Muscle of leg (tissue), 11 donors: ENCODE measurements around the gene CDIP1. TPM values are rescaled to one million over a fixed set of nuclear protein-coding genes. Genes with fewer than 3 reads are reported as not detected.

Source experiments
- DNase-seq: peaks from one replicate; pipeline ENCODE4 v3.0.0; 2013
- H3K27ac ChIP-seq: one replicate; pipeline ENCODE4 v1.5.1; 2013; ENCODE audit warnings: mild to moderate bottlenecking, low read length, control low read depth
- H3K27me3 ChIP-seq: one replicate; pipeline ENCODE4 v1.6.1; 2013; ENCODE audit warnings: low read length; ENCODE audit not compliant: control insufficient read depth, insufficient read depth
- H3K36me3 ChIP-seq: one replicate; pipeline ENCODE4 v1.6.1; 2013; ENCODE audit warnings: low read length; ENCODE audit not compliant: control insufficient read depth, insufficient read depth
- H3K4me1 ChIP-seq: one replicate; pipeline ENCODE4 v1.6.1; 2013; ENCODE audit warnings: low read length; ENCODE audit not compliant: control insufficient read depth, insufficient read depth
- H3K4me3 ChIP-seq: one replicate; pipeline ENCODE4 v1.5.1; 2013; ENCODE audit warnings: low read length, control low read depth
- H3K9me3 ChIP-seq: replicated peaks from 2 replicates; pipeline ENCODE4 v1.6.1; 2013; ENCODE audit warnings: low read depth, low read length; ENCODE audit not compliant: control insufficient read depth
- WGBS: methylation state at CpG from one replicate; pipeline ENCODE4 v1.1.5; 2013; ENCODE audit warnings: missing lambda C conversion rate; ENCODE audit not compliant: insufficient coverage; 5-methylcytosine and 5-hydroxymethylcytosine counted together
- polyA plus RNA-seq, 8 donors: library from polyadenylated mRNA; unstranded; fragments of 120-200 nt; gene quantifications; one replicate each; pipeline versions ENCODE4 v1.2.1 to v1.2.3, GENCODE V29; 2013; ENCODE audit warnings: inconsistent platforms in 1 of 8, low replicate concordance in 1 of 8; ENCODE audit not compliant: insufficient read length in 8 of 8, insufficient read depth in 1 of 8
- total RNA-seq: library from RNA; stranded (reverse); fragments of 120-200 nt; gene quantifications from one replicate; pipeline ENCODE4 v1.2.4, GENCODE V29; 2013

The CDIP1 gene
- total and polyA plus RNA-seq, 9 donors, result 16.3 to 47.4 (median 37.9) TPM

DNA sequence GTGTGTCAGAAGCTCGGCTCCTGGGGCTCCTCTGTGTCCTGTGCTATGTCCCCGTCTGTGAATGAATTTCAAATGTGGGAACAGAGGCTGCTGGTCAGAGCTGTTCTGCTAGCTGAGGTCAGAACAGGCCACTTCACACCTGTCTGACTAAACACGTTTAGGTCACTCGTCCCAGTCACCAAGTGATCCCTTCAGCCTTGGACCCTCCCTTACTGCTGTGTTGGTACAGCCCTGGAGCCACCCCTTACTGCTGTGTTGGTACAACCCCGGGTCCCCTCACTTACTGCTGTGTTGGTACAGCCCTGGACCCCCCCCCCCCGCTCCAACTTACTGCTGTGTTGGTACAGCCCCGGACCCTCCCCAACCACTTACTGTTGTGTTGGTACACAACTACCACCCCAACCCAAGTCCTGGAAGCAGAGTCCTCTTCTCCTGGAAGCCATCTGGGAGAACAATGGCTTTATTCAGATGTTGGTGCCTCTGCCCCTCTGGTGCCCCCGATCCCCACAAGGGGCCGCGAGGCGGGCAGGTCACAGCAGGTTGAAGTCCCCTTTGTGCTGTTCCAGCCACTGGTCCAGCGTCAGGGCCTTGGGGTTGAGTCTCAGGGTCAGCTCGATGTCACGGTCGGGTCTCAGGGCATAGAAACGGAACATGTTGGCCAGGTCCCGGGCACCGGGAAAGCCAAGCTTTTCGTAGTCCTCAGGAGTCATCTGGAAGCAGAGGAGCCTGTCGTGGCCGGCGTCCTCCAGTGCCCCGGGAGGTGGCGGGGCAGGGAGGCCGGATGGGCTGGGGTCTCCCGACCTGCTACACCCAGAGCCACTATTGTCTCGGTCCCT is 77.1 kb downstream of the CDIP1 start:
- H3K36me3 ChIP-seq, result peaks cover 67% of the 10 kb centered on the region
- DNase-seq, result no peak

DNA sequence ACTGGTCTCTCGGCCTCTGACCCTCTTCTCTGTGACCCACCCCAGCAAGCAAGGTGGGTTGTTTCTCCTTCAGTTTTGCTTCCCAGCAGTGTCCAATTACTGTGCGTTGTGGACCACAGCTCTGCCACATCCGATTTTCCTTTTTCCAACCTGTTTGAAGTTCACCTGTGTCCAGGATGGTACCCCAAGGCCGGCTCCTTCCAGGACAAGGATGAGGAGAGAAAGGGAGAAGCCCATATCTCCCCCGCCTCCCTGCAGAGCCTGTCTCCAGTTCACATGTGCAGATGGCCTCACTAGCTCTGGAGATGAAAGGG is 77.7 kb downstream of the CDIP1 start:
- Histone ChIP-seq H3K9me3 (no peaks in the 10 kb centered on the region), H3K4me3 (no peak overlapping the region), H3K4me1 (no peaks in the 10 kb centered on the region), H3K36me3 (peaks cover 66% of the 10 kb centered on the region), H3K27ac (no peak overlapping the region), H3K27me3 (no peaks in the 10 kb centered on the region)
- DNase-seq, result no peak
- 93% methylated on average over 3 of the region's 5 CpGs for WGBS

More for the DNA sequence above, 77.1 kb downstream of the CDIP1 start:
- H3K27ac ChIP-seq, result no peak overlapping the region
- no peaks in the 10 kb centered on the region for H3K4me1 ChIP-seq
- no peaks in the 10 kb centered on the region for H3K9me3 ChIP-seq
- WGBS, result 74% methylated on average over 23 of the region's 27 CpGs
- no peak overlapping the region for H3K4me3 ChIP-seq
- H3K27me3 ChIP-seq, result no peaks in the 10 kb centered on the region

Other genes starting within 250 kb of the CDIP1 start
- gene GLIS2, start 222.7 kb downstream of the CDIP1 start, total RNA-seq, result 6.5 TPM
- gene GLIS2, start 222.7 kb downstream of the CDIP1 start, polyA plus RNA-seq, result 10 to 100 TPM; 21.6 to 30.1 (median 25.8) TPM
- gene PAM16, start 187.5 kb downstream of the CDIP1 start, total RNA-seq, result 31.5 TPM
- 10 to 100 TPM; 22.1 to 34.0 (median 27.2) TPM for gene PAM16, start 187.5 kb downstream of the CDIP1 start, polyA plus RNA-seq
- gene VASN, start 166.9 kb downstream of the CDIP1 start, total RNA-seq, result 24.9 TPM
- 10 to 100 TPM in 6 of 8 donors, 1 to 10 TPM in 2; 8.6 to 33.5 (median 15.8) TPM for gene VASN, start 166.9 kb downstream of the CDIP1 start, polyA plus RNA-seq
- 15.3 TPM for gene CORO7, start 122.2 kb downstream of the CDIP1 start, total RNA-seq
- 10 to 100 TPM; 20.4 to 31.4 (median 25.1) TPM for gene CORO7, start 122.2 kb downstream of the CDIP1 start, polyA plus RNA-seq
- 30.4 TPM for gene DNAJA3, start 112.9 kb downstream of the CDIP1 start, total RNA-seq
- gene DNAJA3, start 112.9 kb downstream of the CDIP1 start, polyA plus RNA-seq, result 10 to 100 TPM; 23.8 to 33.5 (median 28.2) TPM
- 25.1 TPM for gene NMRAL1, start 64.1 kb downstream of the CDIP1 start, total RNA-seq
- gene NMRAL1, start 64.1 kb downstream of the CDIP1 start, polyA plus RNA-seq, result 10 to 100 TPM; 13.1 to 24.0 (median 16.0) TPM
- gene HMOX2, start 62.4 kb downstream of the CDIP1 start, total RNA-seq, result 44.6 TPM
- 10 to 100 TPM; 37.2 to 53.0 (median 47.8) TPM for gene HMOX2, start 62.4 kb downstream of the CDIP1 start, polyA plus RNA-seq
- gene C16orf96, start 17.6 kb upstream of the CDIP1 start, total RNA-seq, result 0.53 TPM
- under 1 TPM; 0.29 to 0.91 (median 0.54) TPM for gene C16orf96, start 17.6 kb upstream of the CDIP1 start, polyA plus RNA-seq
- gene UBALD1, start 76.1 kb upstream of the CDIP1 start, total RNA-seq, result 7.4 TPM
- 10 to 100 TPM; 18.2 to 24.5 (median 23.2) TPM for gene UBALD1, start 76.1 kb upstream of the CDIP1 start, polyA plus RNA-seq
- gene MGRN1, start 86.1 kb upstream of the CDIP1 start, total RNA-seq, result 15.9 TPM
- gene MGRN1, start 86.1 kb upstream of the CDIP1 start, polyA plus RNA-seq, result 10 to 100 TPM; 32.9 to 50.7 (median 37.9) TPM
- 26.0 TPM for gene NUDT16L1, start 154.8 kb upstream of the CDIP1 start, total RNA-seq
- gene NUDT16L1, start 154.8 kb upstream of the CDIP1 start, polyA plus RNA-seq, result 10 to 100 TPM; 24.9 to 32.2 (median 28.2) TPM
- gene ANKS3, start 195.5 kb upstream of the CDIP1 start, total RNA-seq, result 18.0 TPM
- gene ANKS3, start 195.5 kb upstream of the CDIP1 start, polyA plus RNA-seq, result 10 to 100 TPM; 12.0 to 19.6 (median 16.0) TPM
- 0.66 TPM for gene DNAAF8, start 195.8 kb upstream of the CDIP1 start, total RNA-seq
- 1 to 10 TPM in 3 of 8 donors, under 1 TPM in 5; 0.46 to 1.4 (median 0.83) TPM for gene DNAAF8, start 195.8 kb upstream of the CDIP1 start, polyA plus RNA-seq
- gene ZNF500, start 228.4 kb upstream of the CDIP1 start, total RNA-seq, result 10.4 TPM
- gene ZNF500, start 228.4 kb upstream of the CDIP1 start, polyA plus RNA-seq, result 10 to 100 TPM in 4 of 8 donors, 1 to 10 TPM in 4; 9.0 to 12.9 (median 9.9) TPM
- gene SEPTIN12, start 249.6 kb upstream of the CDIP1 start, total RNA-seq, result not detected
- under 1 TPM in 1 of 8 donors, not detected in 7; 0.30 TPM for gene SEPTIN12, start 249.6 kb upstream of the CDIP1 start, polyA plus RNA-seq